Fibroblast of pulmonary artery (primary cell): ENCODE data around the gene OR2Z1.

Experiments
- DNase-seq: peaks from one replicate; pipeline ENCODE4 v3.0.0-alpha.2; 2010; ENCODE audit warnings: low read depth
- H3K4me3 ChIP-seq: replicated peaks from 2 replicates; pipeline ENCODE4 v1.5.1; 2011; ENCODE audit warnings: low read depth, mild to moderate bottlenecking, control low read depth, low read length, moderate library complexity
- TF ChIP-seq, protein P1 (sequence below): IDR thresholded peaks from 2 replicates; pipeline ENCODE4 v1.5.1; 2011; ENCODE audit warnings: mild to moderate bottlenecking, control low read depth, low read length, inconsistent platforms; ENCODE audit errors: missing control alignments

The OR2Z1 gene

DNA sequence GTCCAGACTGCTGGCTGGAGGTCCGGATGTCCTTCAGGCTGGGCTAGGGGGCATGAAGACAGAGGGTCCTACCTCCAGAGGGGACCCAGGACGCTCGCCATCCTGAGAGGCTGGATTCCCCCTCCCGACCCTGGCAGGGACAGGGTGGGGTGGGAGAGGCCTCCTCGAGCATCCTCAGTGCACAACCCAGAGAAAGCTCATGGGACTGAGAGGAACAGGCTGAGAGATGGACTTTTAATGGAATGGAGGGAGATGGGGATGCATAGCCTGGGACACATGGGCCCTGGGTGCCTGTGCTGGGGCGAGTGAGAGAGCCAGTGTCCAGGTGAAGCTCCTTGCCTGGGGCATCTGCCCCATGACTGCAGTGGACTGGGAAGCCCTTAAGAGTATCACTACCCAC is 25.9 kb upstream of the OR2Z1 start:
- DNase-seq, result no peak
- TF ChIP-seq, protein P1, sequence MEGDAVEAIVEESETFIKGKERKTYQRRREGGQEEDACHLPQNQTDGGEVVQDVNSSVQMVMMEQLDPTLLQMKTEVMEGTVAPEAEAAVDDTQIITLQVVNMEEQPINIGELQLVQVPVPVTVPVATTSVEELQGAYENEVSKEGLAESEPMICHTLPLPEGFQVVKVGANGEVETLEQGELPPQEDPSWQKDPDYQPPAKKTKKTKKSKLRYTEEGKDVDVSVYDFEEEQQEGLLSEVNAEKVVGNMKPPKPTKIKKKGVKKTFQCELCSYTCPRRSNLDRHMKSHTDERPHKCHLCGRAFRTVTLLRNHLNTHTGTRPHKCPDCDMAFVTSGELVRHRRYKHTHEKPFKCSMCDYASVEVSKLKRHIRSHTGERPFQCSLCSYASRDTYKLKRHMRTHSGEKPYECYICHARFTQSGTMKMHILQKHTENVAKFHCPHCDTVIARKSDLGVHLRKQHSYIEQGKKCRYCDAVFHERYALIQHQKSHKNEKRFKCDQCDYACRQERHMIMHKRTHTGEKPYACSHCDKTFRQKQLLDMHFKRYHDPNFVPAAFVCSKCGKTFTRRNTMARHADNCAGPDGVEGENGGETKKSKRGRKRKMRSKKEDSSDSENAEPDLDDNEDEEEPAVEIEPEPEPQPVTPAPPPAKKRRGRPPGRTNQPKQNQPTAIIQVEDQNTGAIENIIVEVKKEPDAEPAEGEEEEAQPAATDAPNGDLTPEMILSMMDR, result no peak
- H3K4me3 ChIP-seq, result no peak overlapping the region

DNA sequence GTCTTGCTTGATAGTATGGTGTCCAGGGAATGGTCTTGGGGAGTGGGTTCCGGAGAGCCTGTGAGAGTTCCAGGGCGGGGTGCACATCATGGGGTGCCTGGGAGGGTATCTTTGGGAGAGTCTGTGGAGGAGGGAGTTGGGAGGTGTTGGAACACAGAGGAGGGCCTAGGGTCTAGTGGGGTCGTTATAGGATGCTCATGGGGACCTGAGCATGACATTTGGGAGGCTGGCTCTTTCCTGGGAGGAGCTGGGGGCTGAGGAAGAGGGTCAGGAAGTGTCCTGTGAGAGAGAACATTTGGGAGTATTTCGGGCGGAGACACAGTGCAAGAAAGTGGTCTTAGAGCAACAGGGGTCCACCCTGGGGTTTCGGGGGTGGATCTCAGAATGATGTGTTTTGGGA is 25.5 kb upstream of the OR2Z1 start:
- no peak for DNase-seq
- TF ChIP-seq, protein P1, result no peak

DNA sequence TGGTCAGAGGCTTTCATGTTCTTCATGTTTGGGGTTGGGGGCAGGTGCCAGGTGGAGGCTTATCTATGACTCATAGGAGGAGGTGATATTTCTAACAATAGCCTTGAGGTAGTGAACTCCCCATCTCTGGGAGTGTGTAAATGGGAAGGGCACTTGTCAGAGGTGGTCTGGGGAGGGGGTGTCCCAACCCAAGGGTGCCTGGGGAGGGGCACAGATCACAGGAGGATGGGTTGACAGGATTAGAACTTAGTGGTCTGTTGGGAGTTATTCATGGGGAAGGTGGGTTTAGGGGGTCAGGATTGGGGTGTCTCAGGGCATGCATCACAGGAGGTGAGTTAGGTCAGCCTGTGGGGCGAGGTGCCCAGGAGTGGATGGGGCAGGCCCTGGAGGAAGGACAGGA is 24.4 kb upstream of the OR2Z1 start:
- TF ChIP-seq, protein P1, result no peak
- H3K4me3 ChIP-seq, result no peak overlapping the region
- no peak for DNase-seq

More for the DNA sequence above, 25.5 kb upstream of the OR2Z1 start:
- H3K4me3 ChIP-seq, result no peak overlapping the region

DNA sequence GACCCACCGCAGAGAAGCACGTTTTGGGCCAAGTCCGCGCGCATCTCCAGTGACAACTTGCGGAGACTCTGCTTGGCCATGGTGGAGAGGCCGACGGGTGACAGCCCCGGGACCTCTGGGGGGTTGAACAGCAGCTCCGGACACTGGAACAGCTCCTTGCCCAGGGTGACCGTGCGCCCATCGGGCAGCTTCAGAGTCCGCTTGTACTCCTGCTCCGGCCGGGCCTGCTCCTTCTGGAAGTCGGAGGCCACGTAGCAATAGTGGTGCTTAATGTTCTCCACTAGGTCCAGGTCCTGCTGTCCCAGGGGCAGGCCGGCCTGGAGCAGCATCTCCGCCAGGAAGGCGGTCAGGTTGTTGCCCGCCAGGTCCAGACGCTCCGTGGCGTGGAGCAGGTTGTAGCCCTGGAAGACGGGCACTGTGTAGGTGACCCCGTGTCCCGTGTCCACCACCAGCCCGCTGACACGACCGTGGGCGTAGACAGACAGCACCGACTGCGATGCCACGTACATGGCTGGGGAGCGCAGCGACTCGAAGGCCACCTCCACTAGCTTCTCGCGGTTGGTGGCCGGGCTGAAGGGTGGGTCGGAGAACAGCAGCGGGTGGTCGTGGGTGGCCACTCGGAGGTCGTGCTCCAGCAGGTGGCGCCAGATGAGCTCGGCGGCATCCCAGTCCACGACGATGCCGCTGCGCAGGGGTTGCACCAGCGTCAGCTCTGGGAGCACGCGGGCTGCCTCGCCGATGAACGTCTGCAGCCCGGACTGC is 23.6 kb upstream of the OR2Z1 start:
- no peak for DNase-seq
- TF ChIP-seq, protein P1, result no peak
- no peak overlapping the region for H3K4me3 ChIP-seq

DNA sequence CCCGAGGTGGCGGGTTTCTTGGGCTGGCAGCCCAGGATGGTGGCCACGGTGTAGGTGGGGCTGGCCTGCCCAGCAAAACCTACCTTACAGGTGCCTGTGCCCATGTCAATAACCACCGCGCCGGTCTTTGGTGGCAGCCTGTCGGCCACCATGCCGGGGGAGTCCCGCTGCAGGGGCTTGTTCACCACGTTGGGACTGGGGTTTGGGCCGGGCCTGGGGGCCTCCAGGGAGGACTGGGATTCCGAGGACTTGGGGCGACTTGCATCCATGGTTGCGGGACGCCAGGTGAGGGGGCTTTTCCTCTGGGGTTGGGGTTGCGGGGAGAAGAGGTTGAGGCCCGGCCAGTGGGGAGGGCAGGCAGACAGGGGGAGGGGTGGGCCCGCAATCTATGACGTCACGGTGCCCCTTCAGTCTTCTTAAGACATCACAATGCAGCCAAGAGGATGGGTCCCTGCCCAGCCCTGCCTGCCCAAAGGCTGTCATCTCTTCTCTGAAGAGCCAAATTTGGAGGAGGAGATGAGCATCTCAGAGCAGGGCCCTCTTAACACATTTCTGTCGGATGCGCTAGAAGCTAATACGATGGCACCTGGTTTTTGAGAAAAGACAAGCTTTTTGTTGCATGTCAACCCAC is 22.9 kb upstream of the OR2Z1 start, which contains the start of gene ACTL9:
TSS of gene ACTL9 (minus strand) at position 363 of the 631 bp plus-strand sequence. CDS start at position 269, 94 bp downstream.
- DNase-seq, result no peak
- H3K4me3 ChIP-seq, result no peak within 1 kb of the TSS
- TF ChIP-seq, protein P1, result no peak

DNA sequence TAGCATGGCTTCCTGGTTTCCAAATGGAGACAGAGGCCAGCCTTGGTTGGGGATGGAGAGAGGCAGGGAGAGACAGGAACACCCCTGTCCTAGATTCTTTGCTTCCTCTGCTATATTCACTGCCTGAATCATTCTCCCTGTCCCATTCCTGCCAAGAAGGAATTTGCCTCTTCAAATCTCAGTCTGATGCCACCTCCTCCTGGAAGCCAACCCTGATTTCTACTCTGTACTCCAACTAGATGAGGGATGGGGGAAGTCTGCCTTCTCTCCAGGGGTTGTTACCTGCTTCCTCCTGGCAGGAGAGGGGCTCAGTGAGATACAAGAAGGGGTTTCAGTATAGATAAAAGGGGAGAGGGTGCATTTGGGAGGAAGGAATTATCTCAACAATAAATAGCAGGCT is 21.5 kb upstream of the OR2Z1 start:
- TF ChIP-seq, protein P1, result no peak
- H3K4me3 ChIP-seq, result no peak overlapping the region
- DNase-seq, result no peak

DNA sequence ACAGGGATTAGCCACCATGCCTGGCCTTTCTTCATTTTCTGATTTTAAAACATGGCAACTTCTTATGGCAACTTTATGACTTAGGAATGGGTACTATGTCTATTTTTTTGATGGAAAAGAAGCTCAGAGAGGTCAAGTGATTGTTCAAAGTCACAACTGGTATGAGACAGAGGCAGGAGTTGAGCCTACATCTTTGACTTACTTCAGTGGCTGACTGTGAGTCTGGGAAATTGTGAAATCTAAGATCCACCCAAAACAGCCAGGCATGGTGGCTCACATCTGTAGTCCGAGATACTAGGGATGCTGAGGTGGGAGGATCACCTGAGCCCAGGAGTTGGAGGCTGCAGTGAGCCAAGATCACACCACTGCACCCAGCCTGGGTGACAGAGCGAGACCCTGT is 20.5 kb upstream of the OR2Z1 start:
- TF ChIP-seq, protein P1, result no peak
- H3K4me3 ChIP-seq, result no peak overlapping the region
- DNase-seq, result no peak
